ENCODE measurements around the gene PGR.

GRCh38 chr11:101090679-101091270 is 38.8 kb downstream of the PGR start:
- TF ChIP-seq POLR2A (IDR thresholded peaks at IDR 0.05) (no peak), CTCF (IDR thresholded peaks at IDR 0.05 in 4 of 5, conservative IDR thresholded peaks at IDR 0.05 in 1 of 5) (no peak)

All from gastrocnemius medialis (tissue), 4 donors.